HL-60 (cell line): ENCODE measurements around the gene RPS6KA3.

Source experiments
- DNase-seq, 2 experiments: peaks; one replicate each; pipeline ENCODE4 v3.0.0-alpha.2; 2010 to 2020; ENCODE audit warnings: low read depth in 1 of 2, low spot score in 1 of 2
- H3K27ac ChIP-seq: fragments of 250-450 bp; sonication (Bioruptor Pico); replicated peaks from 2 replicates; pipeline ENCODE4 v1.5.1; 2020; ENCODE audit warnings: mild to moderate bottlenecking, moderate library complexity
- H3K27me3 ChIP-seq: fragments of 250-450 bp; sonication (Bioruptor Pico); 2 replicates; pipeline ENCODE4 v1.5.1; 2021; ENCODE audit warnings: mild to moderate bottlenecking, moderate library complexity; ENCODE audit not compliant: insufficient read depth, poor library complexity, severe bottlenecking
- H3K4me3 ChIP-seq: replicated peaks from 2 replicates; pipeline ENCODE4 v1.5.1; 2011; ENCODE audit warnings: mild to moderate bottlenecking, control low read depth, low read length; ENCODE audit not compliant: insufficient read depth
- CTCF ChIP-seq: IDR thresholded peaks from one replicate; pipeline ENCODE4 v1.5.1; 2011; ENCODE audit warnings: low read length, control low read depth, inconsistent platforms; ENCODE audit not compliant: insufficient read depth
- GABPA ChIP-seq: IDR thresholded peaks from 2 replicates; pipeline ENCODE4 v1.6.1; 2012; ENCODE audit warnings: low read depth
- POLR2AphosphoS5 ChIP-seq: IDR thresholded peaks from 2 replicates; pipeline ENCODE4 v1.6.1; 2012; ENCODE audit warnings: low read depth
- REST ChIP-seq: IDR thresholded peaks from 2 replicates; pipeline ENCODE4 v1.6.1; 2012; ENCODE audit warnings: low read depth; ENCODE audit not compliant: insufficient replicate concordance
- SPI1 ChIP-seq: IDR thresholded peaks from 2 replicates; pipeline ENCODE4 v1.6.1; 2012; ENCODE audit warnings: low read depth, mild to moderate bottlenecking, borderline replicate concordance

The RPS6KA3 gene

GRCh38 chrX:20267607-20267930 is 860 bp upstream of the RPS6KA3 start:
- no peak for DNase-seq
- no peak overlapping the region; the same call in 1 of the 2 replicates for H3K27ac ChIP-seq
- peak overlapping the region; percentile 70 for H3K4me3 ChIP-seq
- TF ChIP-seq REST: no peak
- no peak for TF ChIP-seq POLR2AphosphoS5
- TF ChIP-seq GABPA: no peak
- no peak for TF ChIP-seq CTCF
- no peak for TF ChIP-seq SPI1
- no peaks in the 10 kb centered on the region for H3K27me3 ChIP-seq

GRCh38 chrX:20265726-20266681 is 705 bp downstream of the RPS6KA3 start:
- DNase-seq: peak in 1 of 2 experiments; percentile 14
- H3K27ac ChIP-seq: peak overlapping the region; percentile 66
- TF ChIP-seq SPI1 (peak; percentile 29; the same call in 1 of the 2 replicates), POLR2AphosphoS5 (no peak), CTCF (no peak)

GRCh38 chrX:20265221-20265725 is 1.4 kb downstream of the RPS6KA3 start:
- Histone ChIP-seq H3K27me3 (no peaks in the 10 kb centered on the region), H3K27ac (peak overlapping the region; percentile 66), H3K4me3 (peak overlapping the region; percentile 70)
- DNase-seq: peak in 1 of 2 experiments; percentile 49
- no peak for TF ChIP-seq SPI1
- TF ChIP-seq GABPA: no peak
- no peak; the same call in 1 of the 2 replicates for TF ChIP-seq POLR2AphosphoS5
- no peak for TF ChIP-seq CTCF
- TF ChIP-seq REST: no peak

More at GRCh38 chrX:20265726-20266681, 705 bp downstream of the RPS6KA3 start:
- Histone ChIP-seq H3K27me3 (no peaks in the 10 kb centered on the region), H3K4me3 (peak overlapping the region; percentile 70)
